Stimulated activated naive B cell treated with anti-CD40 and anti-IgM and Interleukin-4, amounts not matched to agents 10 μg/mL and 1 μg/mL and 100 μg/mL, for 72 hours (primary cell): ENCODE results near the gene ABLIM2.

ENCODE experiments used
- ATAC-seq, 2 donors: fragments of 150-1000 bp; cut with Tn5 transposase; replicated peaks; 2 replicates each; pipeline ENCODE4 v1.10.0; 2021; ENCODE audit warnings: moderate library complexity in 1 of 2
- DNase-seq: peaks from one replicate; pipeline ENCODE4 v3.0.0; 2021
- H3K27ac Mint-ChIP-seq: one replicate; pipeline ENCODE4 v1.8.0; 2022; ENCODE audit warnings: mild to moderate bottlenecking, mixed read lengths
- H3K27me3 Mint-ChIP-seq, 2 donors: one replicate each; pipeline ENCODE4 v1.8.0; 2022; ENCODE audit warnings: mixed read lengths in 2 of 2
- H3K36me3 Mint-ChIP-seq, 2 donors: one replicate each; pipeline ENCODE4 v1.8.0; 2022; ENCODE audit warnings: mixed read lengths in 2 of 2, mild to moderate bottlenecking in 1 of 2
- H3K4me1 Mint-ChIP-seq, 2 donors: one replicate each; pipeline ENCODE4 v1.8.0; 2022; ENCODE audit warnings: mixed read lengths in 2 of 2, mild to moderate bottlenecking in 1 of 2
- H3K4me3 Mint-ChIP-seq, 2 donors: one replicate each; pipeline ENCODE4 v1.8.0; 2022; ENCODE audit warnings: mild to moderate bottlenecking in 2 of 2, mixed read lengths in 2 of 2, moderate library complexity in 1 of 2
- H3K9me3 Mint-ChIP-seq, 2 donors: one replicate each; pipeline ENCODE4 v1.8.0; 2022; ENCODE audit warnings: mixed read lengths in 2 of 2, mild to moderate bottlenecking in 1 of 2

ABLIM2 gene

GRCh38 chr4:8000721-8001491 lies 157.7 kb downstream of the ABLIM2 start:
- no peak overlapping the region for H3K27ac Mint-ChIP-seq
- no peak overlapping the region for H3K4me3 Mint-ChIP-seq
- no peaks in the 10 kb centered on the region for H3K9me3 Mint-ChIP-seq
- peaks cover 10 to 18% of the 10 kb centered on the region in 2 donors for H3K27me3 Mint-ChIP-seq
- DNase-seq, result no peak
- H3K4me1 Mint-ChIP-seq, result peaks cover 0 to 11% of the 10 kb centered on the region in 2 donors
- peaks cover 11 to 17% of the 10 kb centered on the region in 2 donors for H3K36me3 Mint-ChIP-seq
- ATAC-seq, result no peak

GRCh38 chr4:8000247-8000646 lies 158.4 kb downstream of the ABLIM2 start:
- Mint-ChIP-seq H3K36me3 (peaks cover 5 to 11% of the 10 kb centered on the region in 2 donors), H3K4me1 (peaks cover 0 to 11% of the 10 kb centered on the region in 2 donors), H3K27me3 (peaks cover 10 to 18% of the 10 kb centered on the region in 2 donors), H3K9me3 (no peaks in the 10 kb centered on the region), H3K4me3 (no peak overlapping the region), H3K27ac (no peak overlapping the region)
- DNase-seq, result no peak
- no peak for ATAC-seq

- Mint-ChIP-seq H3K27ac (no peak overlapping the region), H3K4me1 (peaks cover 0 to 11% of the 10 kb centered on the region in 2 donors), H3K4me3 (no peak overlapping the region), H3K9me3 (peaks cover 0 to 2% of the 10 kb centered on the region in 2 donors), H3K36me3 (peaks cover 2 to 5% of the 10 kb centered on the region in 2 donors), H3K27me3 (peaks cover 10 to 18% of the 10 kb centered on the region in 2 donors)
- DNase-seq (no peak), ATAC-seq (no peak)
These were observed 158.9 kb downstream of the ABLIM2 start for GRCh38 chr4:7999695-8000094.

- Mint-ChIP-seq H3K4me3 (no peak overlapping the region), H3K27ac (no peak overlapping the region), H3K27me3 (peaks cover 10 to 18% of the 10 kb centered on the region in 2 donors), H3K9me3 (peaks cover 0 to 2% of the 10 kb centered on the region in 2 donors), H3K36me3 (peaks cover 2 to 4% of the 10 kb centered on the region in 2 donors), H3K4me1 (peaks cover 0 to 11% of the 10 kb centered on the region in 2 donors)
- ATAC-seq (no peak), DNase-seq (no peak)
These were observed 159.3 kb downstream of the ABLIM2 start for GRCh38 chr4:7999279-7999678.

- peaks cover 0 to 11% of the 10 kb centered on the region in 2 donors for H3K4me1 Mint-ChIP-seq
- ATAC-seq (no peak), DNase-seq (no peak)
- peaks cover 2 to 4% of the 10 kb centered on the region in 2 donors for H3K36me3 Mint-ChIP-seq
- H3K27me3 Mint-ChIP-seq, result peaks cover 10 to 18% of the 10 kb centered on the region in 2 donors
- H3K4me3 Mint-ChIP-seq, result no peak overlapping the region
- peaks cover 0 to 2% of the 10 kb centered on the region in 2 donors for H3K9me3 Mint-ChIP-seq
- no peak overlapping the region for H3K27ac Mint-ChIP-seq
These were observed 160.2 kb downstream of the ABLIM2 start for GRCh38 chr4:7998447-7998846.

- H3K27me3 Mint-ChIP-seq, result peaks cover 5% of the 10 kb centered on the region in 2 donors
- no peak overlapping the region for H3K4me3 Mint-ChIP-seq
- ATAC-seq, result no peak
- H3K4me1 Mint-ChIP-seq, result no peaks in the 10 kb centered on the region
- peaks cover 1 to 2% of the 10 kb centered on the region in 2 donors for H3K9me3 Mint-ChIP-seq
- H3K27ac Mint-ChIP-seq, result no peak overlapping the region
- no peak for DNase-seq
- peaks cover 10 to 19% of the 10 kb centered on the region in 2 donors for H3K36me3 Mint-ChIP-seq
These were observed 162.7 kb downstream of the ABLIM2 start for GRCh38 chr4:7995866-7996265.

GRCh38 chr4:7995135-7995534 lies 163.5 kb downstream of the ABLIM2 start:
- H3K36me3 Mint-ChIP-seq, result peaks cover 10 to 26% of the 10 kb centered on the region in 2 donors
- no peak for ATAC-seq
- H3K9me3 Mint-ChIP-seq, result peaks cover 2 to 7% of the 10 kb centered on the region in 2 donors
- DNase-seq, result no peak
- no peak overlapping the region for H3K4me3 Mint-ChIP-seq
- no peak overlapping the region for H3K27ac Mint-ChIP-seq
- H3K27me3 Mint-ChIP-seq, result peaks cover 5 to 11% of the 10 kb centered on the region in 2 donors
- H3K4me1 Mint-ChIP-seq, result no peaks in the 10 kb centered on the region

GRCh38 chr4:7993671-7994070 lies 164.9 kb downstream of the ABLIM2 start:
- peaks cover 2 to 10% of the 10 kb centered on the region in 2 donors for H3K9me3 Mint-ChIP-seq

GRCh38 chr4:7992846-7993245 lies 165.8 kb downstream of the ABLIM2 start:
- DNase-seq, result no peak
- Mint-ChIP-seq H3K36me3 (peaks cover 14 to 26% of the 10 kb centered on the region in 2 donors), H3K9me3 (peaks cover 2 to 10% of the 10 kb centered on the region in 2 donors), H3K4me1 (no peaks in the 10 kb centered on the region), H3K27me3 (peaks cover 5 to 11% of the 10 kb centered on the region in 2 donors), H3K4me3 (no peak overlapping the region), H3K27ac (no peak overlapping the region)
- no peak for ATAC-seq

More at GRCh38 chr4:7993671-7994070, 164.9 kb downstream of the ABLIM2 start:
- Mint-ChIP-seq H3K36me3 (peaks cover 14 to 26% of the 10 kb centered on the region in 2 donors), H3K27ac (no peak overlapping the region), H3K4me1 (no peaks in the 10 kb centered on the region), H3K27me3 (peaks cover 5 to 11% of the 10 kb centered on the region in 2 donors), H3K4me3 (no peak overlapping the region)
- DNase-seq, result no peak
- ATAC-seq, result no peak

- Mint-ChIP-seq H3K27ac (no peak overlapping the region), H3K4me3 (no peak overlapping the region), H3K27me3 (peaks cover 17 to 19% of the 10 kb centered on the region in 2 donors), H3K36me3 (peaks cover 16 to 26% of the 10 kb centered on the region in 2 donors), H3K4me1 (peaks cover 3 to 8% of the 10 kb centered on the region in 2 donors), H3K9me3 (peaks cover 4 to 10% of the 10 kb centered on the region in 2 donors)
- DNase-seq (no peak), ATAC-seq (no peak)
These were observed 167.7 kb downstream of the ABLIM2 start for GRCh38 chr4:7990807-7991459.

GRCh38 chr4:7989654-7990053 lies 169.0 kb downstream of the ABLIM2 start:
- peaks cover 5 to 15% of the 10 kb centered on the region in 2 donors for H3K4me1 Mint-ChIP-seq
- no peak for DNase-seq
- H3K4me3 Mint-ChIP-seq, result no peak overlapping the region
- peaks cover 16 to 26% of the 10 kb centered on the region in 2 donors for H3K36me3 Mint-ChIP-seq
- H3K9me3 Mint-ChIP-seq, result peaks cover 2 to 10% of the 10 kb centered on the region in 2 donors
- H3K27ac Mint-ChIP-seq, result no peak overlapping the region
- no peak for ATAC-seq
- peaks cover 29 to 31% of the 10 kb centered on the region in 2 donors for H3K27me3 Mint-ChIP-seq

GRCh38 chr4:7988437-7988836 lies 170.2 kb downstream of the ABLIM2 start:
- peaks cover 30 to 36% of the 10 kb centered on the region in 2 donors for H3K27me3 Mint-ChIP-seq
- H3K27ac Mint-ChIP-seq, result no peak overlapping the region
- peaks cover 2 to 10% of the 10 kb centered on the region in 2 donors for H3K9me3 Mint-ChIP-seq
- H3K4me3 Mint-ChIP-seq, result no peak overlapping the region
- H3K36me3 Mint-ChIP-seq, result peaks cover 16 to 26% of the 10 kb centered on the region in 2 donors
- DNase-seq, result no peak
- peaks cover 5 to 15% of the 10 kb centered on the region in 2 donors for H3K4me1 Mint-ChIP-seq
- no peak for ATAC-seq

- Mint-ChIP-seq H3K36me3 (peaks cover 20 to 24% of the 10 kb centered on the region in 2 donors), H3K27me3 (peaks cover 29 to 42% of the 10 kb centered on the region in 2 donors), H3K4me1 (peaks cover 5 to 15% of the 10 kb centered on the region in 2 donors), H3K4me3 (no peak overlapping the region), H3K27ac (no peak overlapping the region), H3K9me3 (peaks cover 2 to 10% of the 10 kb centered on the region in 2 donors)
- DNase-seq, result peak; percentile 49
- ATAC-seq, result peak; percentile 84 to 92
These were observed 171.2 kb downstream of the ABLIM2 start for GRCh38 chr4:7987148-7987989.
